ENCODE measurements around the gene ZBTB42. TPM values are rescaled to one million over a fixed set of nuclear protein-coding genes. Genes with fewer than 3 reads are reported as not detected.
"Not testable (repeated sequence)": the region's sequence is repeated elsewhere in the genome, so short reads cannot be mapped to it uniquely, and the experiment has no call there.

Gene ZBTB42
- polyA plus RNA-seq, 1 of the 3 experiments (the other 2 are of a cell fraction), result 3.1 TPM

GRCh38 chr14:104813286-104813685 lies 12.4 kb downstream of the ZBTB42 start:
- Histone ChIP-seq H3K9me2 (no peaks in the 10 kb centered on the region), H3K4me3 (ENCODE audit: low read depth in 2 of 2, low read length in 1 of 2) (no peak overlapping the region), H3K9me3 (no peaks in the 10 kb centered on the region), H3K27me3 (ENCODE audit: insufficient read depth) (no peaks in the 10 kb centered on the region), H3K79me2 (ENCODE audit: insufficient read depth) (peaks cover 27% of the 10 kb centered on the region), H3K36me3 (replicated peaks in 1 of 2; ENCODE audit: control insufficient read depth in 1 of 2, insufficient read depth in 2 of 2, low read length in 1 of 2) (no peaks in the 10 kb centered on the region), H3K27ac (ENCODE audit: low read depth in 2 of 2, low read length in 1 of 2) (no peak overlapping the region), H2AFZ (ENCODE audit: low read depth) (no peak overlapping the region), H3K4me1 (ENCODE audit: control insufficient read depth in 1 of 2, insufficient read depth in 2 of 2, low read depth in 1 of 2, low read length in 1 of 2) (peaks cover 3% of the 10 kb centered on the region in 2 experiments; a peak in 2 of 4 replicates), H3K9ac (no peak overlapping the region), H4K20me1 (ENCODE audit: insufficient read depth) (no peaks in the 10 kb centered on the region), H3F3A (replicated peaks; ENCODE audit: insufficient read depth) (peaks cover 14% of the 10 kb centered on the region), H3K4me2 (no peak overlapping the region)
- CTCF ChIA-PET, result interaction anchor here (1.2 to 2.8 kb wide), 2 partner anchors 14 to 45 kb away, joined by 4 to 18 read pairs; no protein-coding TSS in a partner anchor
- DNase-seq, result no peak
- TF ChIP-seq JUND (IDR thresholded peaks at IDR 0.05) (no peak), ZBTB33 (IDR thresholded peaks at IDR 0.05; ENCODE audit: borderline replicate concordance, low read depth) (no peak), NRF1 (IDR thresholded peaks at IDR 0.05; ENCODE audit: low read depth, low read length) (no peak), GABPA (IDR thresholded peaks at IDR 0.05; ENCODE audit: low read depth) (no peak), USF1 (IDR thresholded peaks at IDR 0.05; ENCODE audit: borderline replicate concordance, low read depth) (no peak), IRF3 (IDR thresholded peaks at IDR 0.05; ENCODE audit: low read depth, low read length) (no peak), TAF1 (IDR thresholded peaks at IDR 0.05; ENCODE audit: borderline replicate concordance, low read depth, low read length) (no peak), PBX3 (IDR thresholded peaks at IDR 0.05) (no peak), TCF12 (IDR thresholded peaks at IDR 0.05) (no peak), USF2 (IDR thresholded peaks at IDR 0.05; ENCODE audit: borderline replicate concordance, low read depth, low read length) (no peak), CHD2 (IDR thresholded peaks at IDR 0.05; ENCODE audit: low read length, partially characterized antibody) (no peak), SIN3A (IDR thresholded peaks at IDR 0.05; ENCODE audit: borderline replicate concordance, low read depth, low read length) (no peak), EZH2phosphoT487 (IDR thresholded peaks at IDR 0.05; ENCODE audit: borderline replicate concordance, low read depth) (no peak), NFIC (IDR thresholded peaks at IDR 0.05; ENCODE audit: borderline replicate concordance) (no peak), EP300 (IDR thresholded peaks at IDR 0.05; ENCODE audit: borderline replicate concordance in 1 of 2, low read depth in 1 of 2, low read length in 1 of 2) (no peak), RCOR1 (IDR thresholded peaks at IDR 0.05; ENCODE audit: low read length) (no peak), POLR2AphosphoS5 (IDR thresholded peaks at IDR 0.05; ENCODE audit: low read depth, low read length) (no peak), RAD21 (IDR thresholded peaks at IDR 0.05; ENCODE audit: low read length) (no peak), GATA2 (CRISPR knock-in tag; IDR thresholded peaks at IDR 0.05) (no peak), MAX (IDR thresholded peaks at IDR 0.05; ENCODE audit: low read depth) (no peak)
- POLR2A ChIA-PET, result no interaction called here
- 98% methylated on average over 7 of the region's 7 CpGs for WGBS (ENCODE audit: low lambda C conversion rate)

- H3K36me3 ChIP-seq (replicated peaks in 1 of 2; ENCODE audit: control insufficient read depth in 1 of 2, insufficient read depth in 2 of 2, low read length in 1 of 2); H3K27me3 ChIP-seq (ENCODE audit: insufficient read depth); DNase-seq; H3K4me1 ChIP-seq (ENCODE audit: control insufficient read depth in 1 of 2, insufficient read depth in 2 of 2, low read depth in 1 of 2, low read length in 1 of 2); H4K20me1 ChIP-seq (ENCODE audit: insufficient read depth); POLR2A ChIA-PET; H2AFZ ChIP-seq (ENCODE audit: low read depth); H3K9me2 ChIP-seq; H3K9me3 ChIP-seq: not testable (repeated sequence)
- peak overlapping the region; percentile 73 to 83 for H3K4me3 ChIP-seq (ENCODE audit: low read depth in 2 of 2, low read length in 1 of 2)
- H3K79me2 ChIP-seq (ENCODE audit: insufficient read depth), result peaks cover 27% of the 10 kb centered on the region
- 81% methylated on average over 15 of the region's 15 CpGs for WGBS (ENCODE audit: low lambda C conversion rate)
- H3K4me2 ChIP-seq, result peak overlapping the region; percentile 99
- H3K27ac ChIP-seq (ENCODE audit: low read depth in 2 of 2, low read length in 1 of 2), result peak overlapping the region in 1 of 2 experiments; percentile 84; a peak in 2 of 4 replicates
- CTCF ChIA-PET, result interaction anchor here (1.0 kb wide), 1 partner anchor 76 kb away, joined by 3 read pairs; no protein-coding TSS in a partner anchor
- peaks cover 14% of the 10 kb centered on the region for H3F3A ChIP-seq (replicated peaks; ENCODE audit: insufficient read depth)
- H3K9ac ChIP-seq, result peak overlapping the region; percentile 87; the same call in 1 of the 2 replicates
Observed at GRCh38 chr14:104814701-104815100, 13.8 kb downstream of the ZBTB42 start.
